Hepatocyte (in vitro differentiated cells): Measurements from ENCODE around the gene ZFP36L1.

ENCODE experiments used
- EZH2 ChIP-seq: fragments of 200-600 bp; sonication (generic); IDR thresholded peaks from 2 replicates; pipeline ENCODE4 v1.6.1; 2016; ENCODE audit warnings: antibody characterized with exemption, mild to moderate bottlenecking, borderline replicate concordance
- EZH2phosphoT487 ChIP-seq: fragments of 200-600 bp; sonication (generic); IDR thresholded peaks from one replicate; pipeline ENCODE4 v1.6.1; 2018; ENCODE audit warnings: antibody characterized with exemption, mild to moderate bottlenecking, low read depth, moderate library complexity; ENCODE audit not compliant: unreplicated experiment, severe bottlenecking
- TF ChIP-seq, protein P1 (sequence below): fragments of 200-600 bp; sonication (generic); IDR thresholded peaks from 2 replicates; pipeline ENCODE4 v1.5.1; 2016; ENCODE audit warnings: antibody characterized with exemption, mild to moderate bottlenecking; ENCODE audit not compliant: poor library complexity

DNA sequence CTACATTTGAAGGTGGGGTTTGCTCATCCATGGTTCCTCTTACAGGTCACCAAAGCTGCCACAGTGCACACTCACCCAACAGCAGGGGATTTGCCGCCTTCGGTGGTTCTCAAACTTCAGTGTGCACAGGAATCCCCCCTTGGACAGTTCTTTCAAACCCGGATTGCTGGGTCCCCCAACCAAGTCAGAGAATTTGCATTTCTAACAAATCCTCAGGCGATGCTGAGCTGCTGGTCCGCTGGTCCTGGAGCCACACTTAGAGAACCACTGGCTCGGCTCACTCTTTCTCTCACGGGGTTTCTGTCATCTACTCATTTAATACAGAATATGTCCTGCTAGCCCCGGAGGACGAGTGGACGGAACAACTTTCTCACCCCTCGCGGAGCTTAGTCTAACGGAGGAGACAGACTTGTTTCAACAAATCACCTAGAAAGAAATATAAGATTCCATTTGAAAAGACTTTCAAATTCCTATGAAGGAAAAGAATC lies 24.1 kb upstream of the ZFP36L1 start:
- TF ChIP-seq, protein P1, sequence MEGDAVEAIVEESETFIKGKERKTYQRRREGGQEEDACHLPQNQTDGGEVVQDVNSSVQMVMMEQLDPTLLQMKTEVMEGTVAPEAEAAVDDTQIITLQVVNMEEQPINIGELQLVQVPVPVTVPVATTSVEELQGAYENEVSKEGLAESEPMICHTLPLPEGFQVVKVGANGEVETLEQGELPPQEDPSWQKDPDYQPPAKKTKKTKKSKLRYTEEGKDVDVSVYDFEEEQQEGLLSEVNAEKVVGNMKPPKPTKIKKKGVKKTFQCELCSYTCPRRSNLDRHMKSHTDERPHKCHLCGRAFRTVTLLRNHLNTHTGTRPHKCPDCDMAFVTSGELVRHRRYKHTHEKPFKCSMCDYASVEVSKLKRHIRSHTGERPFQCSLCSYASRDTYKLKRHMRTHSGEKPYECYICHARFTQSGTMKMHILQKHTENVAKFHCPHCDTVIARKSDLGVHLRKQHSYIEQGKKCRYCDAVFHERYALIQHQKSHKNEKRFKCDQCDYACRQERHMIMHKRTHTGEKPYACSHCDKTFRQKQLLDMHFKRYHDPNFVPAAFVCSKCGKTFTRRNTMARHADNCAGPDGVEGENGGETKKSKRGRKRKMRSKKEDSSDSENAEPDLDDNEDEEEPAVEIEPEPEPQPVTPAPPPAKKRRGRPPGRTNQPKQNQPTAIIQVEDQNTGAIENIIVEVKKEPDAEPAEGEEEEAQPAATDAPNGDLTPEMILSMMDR, result no peak
- TF ChIP-seq EZH2 (no peak), EZH2phosphoT487 (no peak)
